PC-9 (cell line): ENCODE results near the gene LGI4. TPM values are rescaled to one million over a fixed set of nuclear protein-coding genes. Genes with fewer than 3 reads are reported as not detected.

ENCODE experiments used
- BruUV-seq: library from RNA; stranded (reverse); fragments of 400-500 nt; replicated peaks from 2 replicates; lab custom pipeline; 2021; lab: Mats Ljungman, UMichigan
- CTCF ChIA-PET: fragments of 300-600 bp; sonication (Branson Sonifier 250); formaldehyde crosslinking; loops from one replicate; lab custom pipeline; 2022; ENCODE audit warnings: antibody characterized with exemption; lab: Charles Lee
- POLR2A ChIA-PET: fragments of 300-600 bp; sonication (Branson Sonifier 250); formaldehyde crosslinking; loops from one replicate; lab custom pipeline; 2022; ENCODE audit warnings: antibody characterized with exemption; ENCODE audit not compliant: unreplicated experiment; lab: Charles Lee
- DNase-seq, 2 experiments: peaks; one replicate each; pipeline versions ENCODE4 v3.0.0 to v3.0.0-alpha.2; 2015 to 2022; ENCODE audit warnings: mixed read lengths in 1 of 2
- H2AFZ ChIP-seq: fragments of 200-600 bp; sonication (generic); 2 replicates; pipeline ENCODE4 v1.8.1; 2017; ENCODE audit warnings: antibody characterized with exemption
- H3F3A ChIP-seq: fragments of 200-600 bp; sonication (generic); 2 replicates; pipeline ENCODE4 v1.8.1; 2017; ENCODE audit warnings: antibody characterized with exemption, mild to moderate bottlenecking, low read depth; ENCODE audit not compliant: insufficient read depth
- H3K27ac ChIP-seq: fragments of 200-600 bp; sonication (generic); 2 replicates; pipeline ENCODE4 v1.6.1; 2016; ENCODE audit warnings: mixed run types
- H3K27me3 ChIP-seq: fragments of 200-600 bp; sonication (generic); 2 replicates; pipeline ENCODE4 v1.6.1; 2016; ENCODE audit warnings: low read depth, mixed run types; ENCODE audit not compliant: insufficient read depth
- H3K36me3 ChIP-seq: fragments of 200-600 bp; sonication (generic); 2 replicates; pipeline ENCODE4 v1.6.1; 2016; ENCODE audit warnings: low read depth, mixed run types
- H3K4me1 ChIP-seq: fragments of 200-600 bp; sonication (generic); replicated peaks from 2 replicates; pipeline ENCODE4 v1.6.1; 2016; ENCODE audit warnings: mixed run types; ENCODE audit not compliant: insufficient read depth
- H3K4me2 ChIP-seq: fragments of 200-600 bp; sonication (generic); 2 replicates; pipeline ENCODE4 v1.6.1; 2017; ENCODE audit warnings: mixed run types
- H3K4me3 ChIP-seq: fragments of 200-600 bp; sonication (generic); 2 replicates; pipeline ENCODE4 v1.6.1; 2016; ENCODE audit warnings: mixed run types
- H3K79me2 ChIP-seq: fragments of 200-600 bp; sonication (generic); 2 replicates; pipeline ENCODE4 v1.6.1; 2017; ENCODE audit warnings: low read depth, mixed run types
- H3K9me2 ChIP-seq: fragments of 200-600 bp; sonication (generic); 2 replicates; pipeline ENCODE4 v1.8.1; 2017; ENCODE audit warnings: mild to moderate bottlenecking; ENCODE audit not compliant: insufficient read depth
- H3K9me3 ChIP-seq: fragments of 200-600 bp; sonication (generic); 2 replicates; pipeline ENCODE4 v1.8.1; 2016; ENCODE audit warnings: low read depth; ENCODE audit not compliant: insufficient read depth
- H4K20me1 ChIP-seq: fragments of 200-600 bp; sonication (generic); 2 replicates; pipeline ENCODE4 v1.8.1; 2017; ENCODE audit not compliant: insufficient read depth
- EZH2 ChIP-seq: fragments of 200-600 bp; sonication (generic); IDR thresholded peaks from 2 replicates; pipeline ENCODE4 v1.8.0; 2017; ENCODE audit warnings: antibody characterized with exemption, low read depth
- intact Hi-C: fragments of 100-400 bp; cut with micrococcal nuclease; formaldehyde crosslinking; loops from one replicate; pipeline ENCODE4 v1.10.0; 2022; ENCODE audit not compliant: unreplicated experiment
- total RNA-seq: library from RNA; stranded (reverse); gene quantifications from 2 replicates; pipeline ENCODE4 v1.2.3, GENCODE V29; 2021
- TF ChIP-seq, protein P1 (sequence below): fragments of 200-600 bp; sonication (generic); conservative IDR thresholded peaks from 2 replicates; pipeline ENCODE4 v1.6.1; 2017; ENCODE audit warnings: mixed run types, antibody characterized with exemption, mild to moderate bottlenecking, moderate library complexity

LGI4 gene
- total RNA-seq, 1 experiment from 2014 or later: 1.2 TPM

DNA sequence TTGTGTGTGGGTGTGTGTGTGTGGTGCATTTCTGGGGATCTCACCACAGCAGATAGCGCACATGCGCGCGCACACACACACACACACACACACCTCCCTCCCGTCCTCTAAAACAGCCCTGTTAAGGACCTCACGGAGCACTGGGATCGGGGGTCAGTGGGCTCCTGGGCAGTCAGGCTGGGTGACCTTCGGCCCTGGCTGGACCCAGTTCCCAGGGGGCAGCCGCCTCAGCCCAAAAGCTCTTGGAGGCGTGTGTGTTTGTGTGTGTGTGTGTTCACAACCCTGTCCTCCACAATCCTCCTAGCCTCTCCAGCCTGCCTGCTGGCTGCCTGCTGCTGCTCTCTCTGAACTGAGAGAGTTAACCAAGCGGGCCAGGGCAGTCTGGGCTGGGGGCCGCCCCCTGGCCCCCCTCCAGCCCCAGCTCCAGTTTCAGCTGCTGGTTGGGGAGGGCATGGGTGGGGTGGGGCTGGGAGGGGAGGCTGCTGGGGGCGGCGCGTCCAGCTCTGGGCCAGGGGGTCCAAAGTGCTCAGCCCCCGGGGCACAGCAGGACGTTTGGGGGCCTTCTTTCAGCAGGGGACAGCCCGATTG, 3.5 kb upstream of the LGI4 start, which contains the start of gene FXYD1:
TSS of gene FXYD1 (plus strand) at position 520 of the 588 bp plus-strand sequence. CDS start 1,256 bp downstream, outside the sequence.
- intact Hi-C loops: no loop called here
- TF ChIP-seq, protein P1, sequence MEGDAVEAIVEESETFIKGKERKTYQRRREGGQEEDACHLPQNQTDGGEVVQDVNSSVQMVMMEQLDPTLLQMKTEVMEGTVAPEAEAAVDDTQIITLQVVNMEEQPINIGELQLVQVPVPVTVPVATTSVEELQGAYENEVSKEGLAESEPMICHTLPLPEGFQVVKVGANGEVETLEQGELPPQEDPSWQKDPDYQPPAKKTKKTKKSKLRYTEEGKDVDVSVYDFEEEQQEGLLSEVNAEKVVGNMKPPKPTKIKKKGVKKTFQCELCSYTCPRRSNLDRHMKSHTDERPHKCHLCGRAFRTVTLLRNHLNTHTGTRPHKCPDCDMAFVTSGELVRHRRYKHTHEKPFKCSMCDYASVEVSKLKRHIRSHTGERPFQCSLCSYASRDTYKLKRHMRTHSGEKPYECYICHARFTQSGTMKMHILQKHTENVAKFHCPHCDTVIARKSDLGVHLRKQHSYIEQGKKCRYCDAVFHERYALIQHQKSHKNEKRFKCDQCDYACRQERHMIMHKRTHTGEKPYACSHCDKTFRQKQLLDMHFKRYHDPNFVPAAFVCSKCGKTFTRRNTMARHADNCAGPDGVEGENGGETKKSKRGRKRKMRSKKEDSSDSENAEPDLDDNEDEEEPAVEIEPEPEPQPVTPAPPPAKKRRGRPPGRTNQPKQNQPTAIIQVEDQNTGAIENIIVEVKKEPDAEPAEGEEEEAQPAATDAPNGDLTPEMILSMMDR: no peak
- TF ChIP-seq EZH2: no peak
- no peaks in the 10 kb centered on the region for H3K36me3 ChIP-seq
- no peak for DNase-seq
- ChIA-PET CTCF (interaction anchor here (0.6 kb wide), 1 partner anchor 24 kb away, joined by 3 read pairs; no protein-coding TSS in a partner anchor), POLR2A (no interaction called here)
- peaks cover 22% of the 10 kb centered on the region for H3K4me1 ChIP-seq
- H3K79me2 ChIP-seq: no peaks in the 10 kb centered on the region
- no peaks in the 10 kb centered on the region for H4K20me1 ChIP-seq
- BruUV-seq: no TSS peak
- no peaks in the 10 kb centered on the region for H3K9me3 ChIP-seq
- no peak within 1 kb of the TSS for H3K4me3 ChIP-seq
- no peaks in the 10 kb centered on the region for H3K27me3 ChIP-seq
- no peaks in the 10 kb centered on the region for H3K9me2 ChIP-seq
- H3K4me2 ChIP-seq: no peak within 1 kb of the TSS
- peaks cover 14% of the 10 kb centered on the region; the same call in 1 of the 2 replicates for H3F3A ChIP-seq
- no peak within 1 kb of the TSS for H2AFZ ChIP-seq
- no peak within 1 kb of the TSS for H3K27ac ChIP-seq

DNA sequence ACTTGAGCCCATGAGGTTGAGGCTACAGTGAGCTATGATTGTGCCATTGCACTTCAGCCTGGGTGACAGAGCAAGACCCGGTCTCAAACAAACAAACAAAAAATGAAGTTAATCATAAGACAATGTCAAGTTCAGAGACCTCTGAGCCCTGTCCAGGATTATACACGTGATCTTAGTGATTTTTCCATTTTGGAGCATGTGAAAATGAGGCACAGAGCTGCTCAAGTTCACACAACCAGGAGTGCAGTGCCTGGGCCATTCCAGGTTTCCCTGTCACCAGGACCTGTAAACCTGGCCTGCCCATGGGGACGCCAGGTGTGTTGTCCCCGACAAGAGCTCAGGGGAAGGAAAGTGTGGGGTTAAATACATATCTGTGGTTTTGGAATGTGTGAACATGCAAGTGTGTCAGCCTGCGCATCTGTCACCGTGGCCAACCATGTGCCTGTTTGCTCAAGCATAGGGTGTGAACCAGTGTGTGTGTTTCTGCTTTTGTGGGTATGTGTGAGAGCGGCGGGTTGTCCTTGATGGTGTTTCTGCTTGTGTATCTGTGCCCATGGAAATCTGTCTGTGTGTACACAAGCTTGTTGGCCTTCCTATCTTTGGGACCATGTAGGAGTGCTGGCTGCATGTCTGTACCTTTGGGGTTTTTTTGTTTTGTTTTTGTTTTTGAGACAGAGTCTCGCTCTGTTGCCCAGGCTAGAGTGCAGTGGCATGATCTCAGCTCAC, 2.3 kb upstream of the LGI4 start:
- no TSS peak for BruUV-seq
- Histone ChIP-seq H3K9me3 (no peaks in the 10 kb centered on the region; the same call in 1 of the 2 replicates), H3K9me2 (no peaks in the 10 kb centered on the region), H3K27ac (no peak overlapping the region), H3K36me3 (no peaks in the 10 kb centered on the region), H2AFZ (no peak overlapping the region), H4K20me1 (no peaks in the 10 kb centered on the region), H3K4me1 (peaks cover 14% of the 10 kb centered on the region), H3F3A (peaks cover 12% of the 10 kb centered on the region; the same call in 1 of the 2 replicates), H3K4me3 (no peak overlapping the region), H3K79me2 (no peaks in the 10 kb centered on the region), H3K27me3 (no peaks in the 10 kb centered on the region), H3K4me2 (no peak overlapping the region)
- ChIA-PET POLR2A (no interaction called here), CTCF (no interaction called here)
- no peak for DNase-seq
- intact Hi-C loops: no loop called here
- TF ChIP-seq EZH2: no peak
- TF ChIP-seq, protein P1: no peak

DNA sequence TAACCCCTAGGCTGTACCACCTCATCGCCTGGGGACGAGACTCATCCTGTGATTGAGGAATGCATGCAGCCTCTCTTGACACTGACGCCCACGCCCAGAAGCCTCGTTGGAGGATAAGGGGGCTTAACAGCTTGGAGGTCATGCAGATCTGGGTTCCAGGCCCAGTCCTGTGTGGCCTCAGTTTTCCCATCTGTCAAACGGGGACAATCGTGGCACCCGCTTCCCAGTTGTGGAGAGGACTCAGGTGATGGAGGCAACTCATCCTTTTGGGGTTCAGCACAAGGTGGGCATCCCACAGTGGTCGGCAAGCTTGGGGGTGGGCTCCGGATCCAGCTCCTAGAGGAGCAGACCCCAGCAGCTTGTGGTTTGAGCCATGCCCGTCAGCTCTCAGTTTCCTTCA, 1.4 kb upstream of the LGI4 start:
- Histone ChIP-seq H3F3A (peaks cover 5% of the 10 kb centered on the region; the same call in 1 of the 2 replicates), H3K4me2 (no peak overlapping the region), H3K4me3 (no peak overlapping the region), H3K9me3 (no peaks in the 10 kb centered on the region; the same call in 1 of the 2 replicates), H3K27ac (no peak overlapping the region), H3K27me3 (no peaks in the 10 kb centered on the region), H4K20me1 (no peaks in the 10 kb centered on the region), H3K36me3 (no peaks in the 10 kb centered on the region), H3K4me1 (peaks cover 8% of the 10 kb centered on the region; the same call in 1 of the 2 replicates), H3K9me2 (no peaks in the 10 kb centered on the region), H2AFZ (no peak overlapping the region), H3K79me2 (no peaks in the 10 kb centered on the region)
- no TSS peak for BruUV-seq
- ChIA-PET CTCF (interaction anchor here (0.6 to 1.0 kb wide), 2 partner anchors 18 to 22 kb away, joined by 3 to 4 read pairs; no protein-coding TSS in a partner anchor), POLR2A (no interaction called here)
- TF ChIP-seq, protein P1: no peak
- TF ChIP-seq EZH2: no peak
- DNase-seq: no peak
- intact Hi-C loops: no loop called here
